ENCODE data around the gene AFF4. TPM values are rescaled to one million over a fixed set of nuclear protein-coding genes. Genes with fewer than 3 reads are reported as not detected.

Gene AFF4
- total and polyA plus RNA-seq, 9 of the 15 experiments (the other 6 are each of a cell fraction or from before 2014, with no cell fraction given), result 1.7 to 25.8 (median 17.9) TPM

DNA sequence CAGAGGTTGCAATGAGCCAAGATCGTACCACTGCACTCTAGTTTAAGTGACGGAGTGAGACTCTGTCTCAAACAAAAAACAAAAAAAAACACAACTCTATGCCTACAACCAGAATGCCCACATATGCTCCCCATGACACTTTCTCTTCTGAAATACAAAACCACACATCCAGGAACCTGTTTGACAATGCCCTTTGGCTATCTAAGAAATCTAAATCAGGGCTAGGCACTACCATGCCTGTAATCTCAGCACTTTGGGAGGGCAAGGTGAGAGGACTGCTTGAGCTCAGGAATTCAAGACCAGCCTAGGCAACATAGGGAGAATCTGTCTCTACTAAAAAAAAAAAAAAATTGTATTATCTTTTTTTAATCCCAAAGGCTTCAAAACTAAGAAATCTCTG lies 10.6 kb downstream of the AFF4 start (continued):
- TF ChIP-seq, protein P1, sequence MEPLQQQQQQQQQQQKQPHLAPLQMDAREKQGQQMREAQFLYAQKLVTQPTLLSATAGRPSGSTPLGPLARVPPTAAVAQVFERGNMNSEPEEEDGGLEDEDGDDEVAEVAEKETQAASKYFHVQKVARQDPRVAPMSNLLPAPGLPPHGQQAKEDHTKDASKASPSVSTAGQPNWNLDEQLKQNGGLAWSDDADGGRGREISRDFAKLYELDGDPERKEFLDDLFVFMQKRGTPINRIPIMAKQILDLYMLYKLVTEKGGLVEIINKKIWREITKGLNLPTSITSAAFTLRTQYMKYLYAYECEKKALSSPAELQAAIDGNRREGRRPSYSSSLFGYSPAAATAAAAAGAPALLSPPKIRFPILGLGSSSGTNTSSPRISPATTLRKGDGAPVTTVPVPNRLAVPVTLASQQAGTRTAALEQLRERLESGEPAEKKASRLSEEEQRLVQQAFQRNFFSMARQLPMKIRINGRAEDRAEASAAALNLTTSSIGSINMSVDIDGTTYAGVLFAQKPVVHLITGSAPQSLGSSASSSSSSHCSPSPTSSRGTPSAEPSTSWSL (CRISPR knock-in tag; IDR thresholded peaks at IDR 0.05; ENCODE audit: borderline replicate concordance), result no peak
- TF ChIP-seq BHLHE40 (IDR thresholded peaks at IDR 0.05; ENCODE audit: low read length), result no peak

DNA sequence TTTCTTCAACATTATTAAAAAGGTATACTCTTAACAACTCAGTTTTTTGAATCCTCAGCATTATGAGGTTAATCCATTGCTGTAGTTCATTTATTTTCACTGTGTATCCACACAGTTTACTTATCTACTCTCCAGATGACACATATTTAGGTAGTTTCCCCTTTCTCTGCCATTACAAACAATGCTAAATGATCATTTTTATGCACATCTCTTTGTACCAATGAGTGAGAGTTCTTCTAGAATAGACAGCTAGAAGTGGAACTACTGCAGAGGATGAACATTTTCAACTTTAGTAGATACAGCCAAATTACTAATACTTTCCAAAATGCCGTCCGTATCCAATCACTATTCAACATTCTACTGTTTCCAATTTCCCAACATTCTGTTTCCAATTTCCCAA lies 11.5 kb downstream of the AFF4 start:
- intact Hi-C loops (cut with micrococcal nuclease), result no loop called here
- no peak for DNase-seq (ENCODE audit: extremely low read depth in 1 of 4, low spot score in 3 of 4)
- Histone ChIP-seq H3K4me1 (replicated peaks in 1 of 2; ENCODE audit: control insufficient read depth in 2 of 2, insufficient read depth in 2 of 2, low read length in 2 of 2) (peaks cover 0 to 10% of the 10 kb centered on the region in 2 experiments; a peak in 3 of 5 replicates), H3K4me3 (no peak overlapping the region), H3K4me2 (ENCODE audit: insufficient read depth, low read length) (no peak overlapping the region), H3K79me2 (ENCODE audit: control insufficient read depth, insufficient read depth, low read length) (peaks cover 83% of the 10 kb centered on the region), H4K20me1 (replicated peaks; ENCODE audit: control insufficient read depth, insufficient read depth, low read length) (peaks cover 11% of the 10 kb centered on the region; the same call in 1 of the 2 replicates), H3K9me1 (ENCODE audit: control insufficient read depth, insufficient read depth, low read length) (peaks cover 7% of the 10 kb centered on the region), H3K9ac (ENCODE audit: insufficient read depth in 1 of 2, low read depth in 2 of 2, low read length in 2 of 2) (no peak overlapping the region), H3K9me3 (replicated peaks; ENCODE audit: control insufficient read depth, insufficient read depth, low read depth, low read length) (no peaks in the 10 kb centered on the region), H3K36me3 (ENCODE audit: control insufficient read depth, insufficient read depth, low read length) (peaks cover 13% of the 10 kb centered on the region; the same call in 2 of the 3 replicates), H2AFZ (ENCODE audit: low read depth, low read length) (no peak overlapping the region), H3K27me3 (ENCODE audit: control insufficient read depth in 2 of 2, insufficient read depth in 2 of 2, low read length in 2 of 2) (no peaks in the 10 kb centered on the region), H3K27ac (ENCODE audit: extremely low read depth, low read depth, low read length) (no peak overlapping the region)
- FAIRE-seq, result no peak
- TF ChIP-seq ZNF551 (CRISPR knock-in tag; IDR thresholded peaks at IDR 0.05), result no peak
- TF ChIP-seq, protein P2, sequence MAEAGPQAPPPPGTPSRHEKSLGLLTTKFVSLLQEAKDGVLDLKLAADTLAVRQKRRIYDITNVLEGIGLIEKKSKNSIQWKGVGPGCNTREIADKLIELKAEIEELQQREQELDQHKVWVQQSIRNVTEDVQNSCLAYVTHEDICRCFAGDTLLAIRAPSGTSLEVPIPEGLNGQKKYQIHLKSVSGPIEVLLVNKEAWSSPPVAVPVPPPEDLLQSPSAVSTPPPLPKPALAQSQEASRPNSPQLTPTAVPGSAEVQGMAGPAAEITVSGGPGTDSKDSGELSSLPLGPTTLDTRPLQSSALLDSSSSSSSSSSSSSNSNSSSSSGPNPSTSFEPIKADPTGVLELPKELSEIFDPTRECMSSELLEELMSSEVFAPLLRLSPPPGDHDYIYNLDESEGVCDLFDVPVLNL (CRISPR knock-in tag; IDR thresholded peaks at IDR 0.05; ENCODE audit: low read depth), result no peak
- no peak for TF ChIP-seq KHSRP (IDR thresholded peaks at IDR 0.05)
- TF ChIP-seq, protein P3, sequence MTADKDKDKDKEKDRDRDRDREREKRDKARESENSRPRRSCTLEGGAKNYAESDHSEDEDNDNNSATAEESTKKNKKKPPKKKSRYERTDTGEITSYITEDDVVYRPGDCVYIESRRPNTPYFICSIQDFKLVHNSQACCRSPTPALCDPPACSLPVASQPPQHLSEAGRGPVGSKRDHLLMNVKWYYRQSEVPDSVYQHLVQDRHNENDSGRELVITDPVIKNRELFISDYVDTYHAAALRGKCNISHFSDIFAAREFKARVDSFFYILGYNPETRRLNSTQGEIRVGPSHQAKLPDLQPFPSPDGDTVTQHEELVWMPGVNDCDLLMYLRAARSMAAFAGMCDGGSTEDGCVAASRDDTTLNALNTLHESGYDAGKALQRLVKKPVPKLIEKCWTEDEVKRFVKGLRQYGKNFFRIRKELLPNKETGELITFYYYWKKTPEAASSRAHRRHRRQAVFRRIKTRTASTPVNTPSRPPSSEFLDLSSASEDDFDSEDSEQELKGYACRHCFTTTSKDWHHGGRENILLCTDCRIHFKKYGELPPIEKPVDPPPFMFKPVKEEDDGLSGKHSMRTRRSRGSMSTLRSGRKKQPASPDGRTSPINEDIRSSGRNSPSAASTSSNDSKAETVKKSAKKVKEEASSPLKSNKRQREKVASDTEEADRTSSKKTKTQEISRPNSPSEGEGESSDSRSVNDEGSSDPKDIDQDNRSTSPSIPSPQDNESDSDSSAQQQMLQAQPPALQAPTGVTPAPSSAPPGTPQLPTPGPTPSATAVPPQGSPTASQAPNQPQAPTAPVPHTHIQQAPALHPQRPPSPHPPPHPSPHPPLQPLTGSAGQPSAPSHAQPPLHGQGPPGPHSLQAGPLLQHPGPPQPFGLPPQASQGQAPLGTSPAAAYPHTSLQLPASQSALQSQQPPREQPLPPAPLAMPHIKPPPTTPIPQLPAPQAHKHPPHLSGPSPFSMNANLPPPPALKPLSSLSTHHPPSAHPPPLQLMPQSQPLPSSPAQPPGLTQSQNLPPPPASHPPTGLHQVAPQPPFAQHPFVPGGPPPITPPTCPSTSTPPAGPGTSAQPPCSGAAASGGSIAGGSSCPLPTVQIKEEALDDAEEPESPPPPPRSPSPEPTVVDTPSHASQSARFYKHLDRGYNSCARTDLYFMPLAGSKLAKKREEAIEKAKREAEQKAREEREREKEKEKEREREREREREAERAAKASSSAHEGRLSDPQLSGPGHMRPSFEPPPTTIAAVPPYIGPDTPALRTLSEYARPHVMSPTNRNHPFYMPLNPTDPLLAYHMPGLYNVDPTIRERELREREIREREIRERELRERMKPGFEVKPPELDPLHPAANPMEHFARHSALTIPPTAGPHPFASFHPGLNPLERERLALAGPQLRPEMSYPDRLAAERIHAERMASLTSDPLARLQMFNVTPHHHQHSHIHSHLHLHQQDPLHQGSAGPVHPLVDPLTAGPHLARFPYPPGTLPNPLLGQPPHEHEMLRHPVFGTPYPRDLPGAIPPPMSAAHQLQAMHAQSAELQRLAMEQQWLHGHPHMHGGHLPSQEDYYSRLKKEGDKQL (CRISPR knock-in tag; IDR thresholded peaks at IDR 0.05; ENCODE audit: borderline replicate concordance), result no peak
- no peak for TF ChIP-seq ZFP30 (CRISPR knock-in tag; IDR thresholded peaks at IDR 0.05; ENCODE audit: borderline replicate concordance)
- TF ChIP-seq, protein P4, sequence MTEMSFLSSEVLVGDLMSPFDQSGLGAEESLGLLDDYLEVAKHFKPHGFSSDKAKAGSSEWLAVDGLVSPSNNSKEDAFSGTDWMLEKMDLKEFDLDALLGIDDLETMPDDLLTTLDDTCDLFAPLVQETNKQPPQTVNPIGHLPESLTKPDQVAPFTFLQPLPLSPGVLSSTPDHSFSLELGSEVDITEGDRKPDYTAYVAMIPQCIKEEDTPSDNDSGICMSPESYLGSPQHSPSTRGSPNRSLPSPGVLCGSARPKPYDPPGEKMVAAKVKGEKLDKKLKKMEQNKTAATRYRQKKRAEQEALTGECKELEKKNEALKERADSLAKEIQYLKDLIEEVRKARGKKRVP (CRISPR knock-in tag; IDR thresholded peaks at IDR 0.05), result no peak
- TF ChIP-seq XRCC4 (IDR thresholded peaks at IDR 0.05; ENCODE audit: extremely low read depth, insufficient read depth, insufficient read length), result no peak
- TF ChIP-seq TEAD1 (CRISPR knock-in tag; IDR thresholded peaks at IDR 0.05), result no peak
- 90% methylated on average over 2 of the region's 2 CpGs for WGBS (ENCODE audit: insufficient coverage, low coverage, missing lambda C conversion rate)
- BruUV-seq (replicated peaks), result no TSS peak
- in situ Hi-C loops (cut with MboI), result no loop called here
- ChIA-PET POLR2A (interaction anchor here (0.5 to 2.9 kb wide), 3 partner anchors 9 to 484 kb away, joined by 3 to 18 read pairs (median 12); partner anchors contain the start of gene AFF4), CTCF (ENCODE audit: low intra/inter-chr PET ratio) (no interaction called here)
- no peak for ATAC-seq

All from K562 (cell line).